Fibroblast of skin of right quadriceps (primary cell): ENCODE results near the gene USP53.
"Not testable (repeated sequence)": the region's sequence is repeated elsewhere in the genome, so short reads cannot be mapped to it uniquely, and the experiment has no call there.

Experiments used
- DNase-seq: peaks from one replicate; pipeline ENCODE4 v3.0.0-alpha.2; 2013

The USP53 gene

DNA sequence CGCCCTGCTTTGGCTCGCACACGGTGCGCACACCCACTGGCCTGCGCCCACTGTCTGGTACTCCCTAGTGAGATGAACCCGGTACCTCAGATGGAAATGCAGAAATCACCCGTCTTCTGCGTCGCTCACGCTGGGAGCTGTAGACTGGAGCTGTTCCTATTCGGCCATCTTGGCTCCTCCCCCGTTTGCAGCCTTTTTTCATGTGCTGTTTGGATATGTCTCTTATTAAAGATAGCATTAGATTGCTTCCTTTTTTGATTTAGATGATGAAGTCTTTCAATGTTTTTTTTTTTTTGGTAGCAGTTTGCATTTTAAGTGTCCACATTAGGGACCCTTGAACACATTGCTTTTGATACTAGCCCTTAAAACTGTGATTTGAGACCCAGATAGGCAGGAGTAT lies 67.4 kb downstream of the USP53 start:
- not testable (repeated sequence) for DNase-seq

DNA sequence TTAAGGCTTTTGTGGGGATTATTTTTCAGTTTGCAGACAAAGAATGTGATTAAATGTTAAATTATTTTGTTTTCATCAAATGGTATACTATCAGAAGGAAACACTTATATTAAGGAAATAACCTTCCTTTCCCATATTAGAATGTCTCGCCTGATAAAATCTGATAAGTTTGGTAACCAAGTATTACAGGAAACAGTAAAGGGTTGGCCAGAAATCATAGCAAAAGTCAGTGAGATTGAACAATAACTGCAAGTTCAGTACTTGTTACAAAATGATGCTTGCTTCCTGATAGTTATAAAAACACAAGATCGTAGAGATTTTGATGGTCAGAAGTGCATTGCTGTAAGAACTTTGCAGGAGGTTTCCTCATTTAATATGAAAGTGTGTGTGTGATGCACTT lies 68.9 kb downstream of the USP53 start:
- DNase-seq = no peak

DNA sequence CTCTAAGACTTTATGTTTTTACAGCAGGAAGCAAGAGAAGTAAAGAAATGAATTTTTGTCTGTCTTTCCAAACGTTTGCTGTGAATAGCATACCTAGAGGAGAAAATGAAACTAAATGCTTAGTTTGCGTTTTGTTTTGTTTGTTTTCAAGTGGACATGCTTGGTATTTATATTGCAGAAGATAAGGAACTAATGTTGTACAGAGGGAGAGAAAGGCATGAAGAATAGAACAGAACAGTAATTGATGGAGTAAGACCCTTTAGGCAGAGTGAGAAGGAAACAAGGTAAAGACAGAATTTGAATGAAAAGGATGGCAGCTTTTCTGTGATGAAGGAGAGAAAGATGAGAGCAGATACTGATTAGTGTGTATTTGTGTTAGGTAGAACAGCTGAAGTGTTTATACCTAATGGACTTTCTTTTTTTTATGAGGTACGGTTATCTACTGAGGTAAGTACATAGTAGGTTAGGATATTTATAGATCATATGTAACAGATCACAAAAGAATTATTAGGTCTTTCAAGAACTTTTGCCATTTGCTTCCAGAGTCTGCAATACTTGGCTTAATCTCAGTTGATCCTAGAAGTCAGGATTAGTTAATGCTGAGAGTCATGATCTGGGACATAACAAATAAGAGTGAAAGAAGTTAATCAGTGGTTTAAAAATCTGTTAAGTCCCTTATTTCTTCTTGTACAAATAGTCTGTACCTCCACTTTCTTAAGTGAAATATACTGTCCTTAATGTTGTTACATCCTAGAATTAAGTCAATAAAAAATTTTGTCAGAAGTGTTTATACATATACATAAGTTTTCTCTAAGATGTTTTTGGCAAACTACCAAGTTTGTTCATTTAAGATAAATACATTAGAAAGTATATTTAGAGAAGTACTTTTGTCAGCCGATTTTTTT lies 72.6 kb downstream of the USP53 start:
- peak; percentile 4 for DNase-seq

DNA sequence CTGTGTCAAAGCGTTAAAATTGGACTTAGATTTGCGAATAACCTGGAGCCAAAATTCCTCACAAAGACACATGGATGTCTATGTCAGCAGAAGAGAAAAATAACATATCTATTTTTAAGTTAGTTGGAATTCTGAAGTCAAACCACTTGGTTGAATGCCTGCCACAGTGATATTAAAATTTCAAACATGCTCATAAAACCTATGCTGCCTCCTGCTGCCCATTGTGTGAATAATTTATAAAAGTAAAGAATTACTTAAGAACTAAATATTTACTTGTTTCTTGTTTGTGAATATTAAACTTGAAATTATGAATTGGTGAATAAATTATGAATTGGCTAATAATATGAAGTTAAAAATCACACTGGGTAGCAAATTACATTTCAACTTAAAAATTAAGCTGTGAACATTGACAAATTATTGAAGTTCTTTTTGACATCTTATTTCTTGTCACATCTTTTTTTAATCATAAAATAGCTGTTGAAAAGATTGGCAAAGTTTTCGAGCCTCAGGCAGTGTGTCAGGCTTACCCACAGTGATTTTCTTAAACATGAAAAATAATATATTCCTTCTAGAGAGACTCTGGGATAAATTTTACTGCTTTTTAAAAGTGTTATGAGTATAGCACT lies 74.0 kb downstream of the USP53 start:
- peak; percentile 78 for DNase-seq

DNA sequence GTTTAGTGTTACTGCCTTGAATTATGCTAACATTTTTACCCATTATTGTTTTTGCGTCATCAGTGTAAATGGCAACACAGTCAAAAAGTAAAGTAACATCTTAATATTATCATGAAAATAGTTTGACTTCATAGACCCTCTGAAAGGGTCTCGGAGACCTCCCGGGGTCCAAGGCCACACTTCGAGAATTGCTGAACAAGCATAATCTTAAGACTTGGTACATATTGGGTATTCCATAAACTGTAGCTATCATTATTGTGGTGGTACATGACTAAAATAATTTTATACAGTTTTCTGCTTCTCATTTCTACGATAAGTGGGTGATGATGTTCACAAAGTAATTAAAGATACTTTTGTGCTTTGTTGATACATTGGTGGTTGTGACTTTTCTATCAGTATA lies 76.8 kb downstream of the USP53 start:
- DNase-seq = no peak

DNA sequence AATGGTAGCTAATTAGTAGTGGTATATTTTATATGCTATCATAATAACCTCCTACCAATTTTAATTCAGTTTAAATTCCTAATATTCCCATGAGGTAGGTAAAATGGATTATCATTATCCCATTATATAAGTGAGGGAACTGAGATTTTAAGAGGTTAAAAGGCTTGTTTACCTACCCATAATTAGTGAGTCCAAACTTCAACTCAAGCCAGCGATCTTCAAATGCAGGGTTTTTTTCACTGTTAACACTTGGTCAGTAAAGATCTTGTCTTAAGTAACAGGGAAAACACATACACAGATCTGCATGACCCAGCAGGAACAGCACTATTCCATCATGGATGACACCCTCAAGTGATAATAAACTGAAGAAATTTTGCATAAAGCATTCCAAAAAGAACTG lies 78.1 kb downstream of the USP53 start:
- DNase-seq = no peak

- no peak for DNase-seq
These were observed 83.8 kb downstream of the USP53 start for GRCh38 chr4:119296356-119296755.

DNA sequence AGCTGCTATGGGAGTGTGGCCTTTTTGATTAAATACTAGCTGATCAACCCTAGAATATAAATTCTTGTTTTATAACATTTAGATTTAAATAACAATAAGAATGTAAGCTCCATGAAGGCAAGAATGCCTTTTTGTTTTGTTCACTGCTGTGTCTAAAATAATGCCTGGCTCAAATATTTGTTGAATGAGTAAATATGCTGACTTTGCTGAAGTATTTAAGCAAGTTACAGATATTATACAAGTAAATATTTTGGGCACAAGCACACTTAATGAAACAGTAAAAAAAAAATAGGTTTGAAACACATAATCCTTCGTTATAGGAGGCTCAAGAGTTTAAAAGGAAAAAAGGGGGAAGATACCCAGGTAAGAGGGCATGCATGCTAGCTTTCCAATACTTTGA lies 85.3 kb downstream of the USP53 start:
- DNase-seq = no peak

DNA sequence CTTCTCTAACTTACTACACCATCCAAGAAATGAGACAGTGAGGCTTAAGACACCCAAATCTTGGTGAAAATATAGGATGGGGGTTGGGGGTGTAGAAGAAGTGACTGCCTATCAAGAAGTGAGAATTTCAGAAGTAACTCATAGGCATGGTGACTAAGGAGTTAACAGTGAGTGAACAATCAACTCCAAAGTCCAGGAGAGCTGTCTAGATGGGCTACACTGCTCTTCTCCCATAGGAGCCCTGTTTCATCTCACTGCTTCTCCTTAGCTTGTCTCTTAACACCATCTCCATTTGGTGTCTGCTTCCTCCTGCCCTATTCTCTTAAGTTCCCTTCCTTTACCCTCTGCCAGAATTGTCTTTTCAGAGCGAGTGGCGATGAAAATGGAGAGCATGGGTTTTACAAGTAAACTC lies 86.8 kb downstream of the USP53 start:
- DNase-seq = peak; percentile 13

DNA sequence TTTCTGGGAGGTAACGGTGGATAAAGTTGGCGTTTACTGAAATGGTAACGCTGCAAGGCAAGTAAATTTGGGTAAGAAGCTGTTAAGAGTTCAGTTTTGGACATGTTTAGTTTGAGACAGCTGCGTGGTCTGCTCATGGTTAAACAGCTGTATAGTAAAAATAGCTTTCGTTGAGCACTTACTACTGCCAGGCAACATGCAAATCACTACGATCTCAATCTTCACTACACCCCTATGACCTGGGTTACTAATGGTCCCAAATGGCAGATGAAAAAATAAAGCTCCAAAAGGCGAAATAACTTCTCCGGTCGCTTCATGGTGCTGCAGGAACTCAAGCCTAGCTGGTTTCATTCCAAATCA lies 87.2 kb downstream of the USP53 start:
- no peak for DNase-seq

GRCh38 chr4:119300101-119300978 lies 87.8 kb downstream of the USP53 start:
- DNase-seq = peak; percentile 93

GRCh38 chr4:119302073-119302832 lies 89.7 kb downstream of the USP53 start:
- DNase-seq = no peak

GRCh38 chr4:119303587-119304305 lies 91.2 kb downstream of the USP53 start:
- DNase-seq = no peak

DNA sequence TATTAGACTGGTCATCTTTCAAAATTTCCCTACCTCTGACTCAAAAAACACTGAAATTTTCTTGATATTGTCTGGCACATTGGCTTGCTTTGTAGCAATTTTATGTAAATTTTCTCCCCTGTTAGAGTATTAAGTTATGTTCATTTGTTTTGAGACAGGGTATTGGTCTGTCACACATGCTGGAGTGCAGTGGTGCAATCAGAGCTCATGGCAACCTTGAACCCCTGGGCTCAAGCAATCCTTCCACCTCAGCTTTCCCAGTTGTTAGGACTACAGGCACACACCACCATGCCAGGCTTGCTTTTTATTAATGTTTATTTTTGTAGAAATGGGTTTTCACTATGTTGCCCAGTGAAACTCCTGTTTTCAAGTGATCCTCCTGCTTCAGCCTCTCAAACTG lies 91.9 kb downstream of the USP53 start:
- DNase-seq = no peak

GRCh38 chr4:119307606-119308005 lies 95.1 kb downstream of the USP53 start:
- DNase-seq = no peak

DNA sequence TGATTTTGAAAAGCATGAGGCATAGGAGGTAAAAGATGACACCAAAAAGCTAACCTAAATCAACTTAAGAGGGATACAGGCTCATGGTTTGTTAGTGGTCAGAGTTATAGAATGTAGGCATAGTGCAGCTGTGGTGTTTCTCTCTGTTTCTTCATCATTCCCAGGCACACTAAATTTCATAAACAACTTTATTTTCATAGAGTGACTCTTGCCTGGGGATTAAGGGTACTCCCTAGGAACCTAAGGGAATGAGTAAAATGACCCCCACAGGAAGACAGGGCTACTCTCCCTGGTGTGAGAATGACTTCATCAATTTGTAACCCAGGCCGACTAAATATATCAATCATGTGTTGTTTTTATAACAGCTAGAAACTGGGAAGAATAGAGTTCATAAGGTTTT lies 98.3 kb downstream of the USP53 start:
- peak; percentile 10 for DNase-seq

DNA sequence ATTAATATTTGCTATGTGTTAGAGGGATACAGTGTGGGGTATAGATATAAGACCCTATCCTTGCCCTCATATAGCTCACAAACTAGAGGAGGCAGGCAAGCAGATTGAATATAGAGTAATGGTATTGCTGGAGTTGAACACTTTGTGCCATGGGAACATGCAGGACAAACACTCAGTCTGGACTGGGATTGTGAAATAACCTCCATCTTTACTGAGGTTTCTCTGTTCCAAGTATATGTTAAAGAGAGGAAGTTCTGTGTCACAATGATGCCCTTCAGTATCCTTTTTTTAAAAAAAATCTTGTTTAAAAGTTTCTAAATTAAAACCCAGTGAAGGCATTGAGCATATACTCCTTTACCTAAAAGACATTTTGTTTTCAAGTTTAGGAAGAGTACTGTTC lies 100.7 kb downstream of the USP53 start:
- no peak for DNase-seq

DNA sequence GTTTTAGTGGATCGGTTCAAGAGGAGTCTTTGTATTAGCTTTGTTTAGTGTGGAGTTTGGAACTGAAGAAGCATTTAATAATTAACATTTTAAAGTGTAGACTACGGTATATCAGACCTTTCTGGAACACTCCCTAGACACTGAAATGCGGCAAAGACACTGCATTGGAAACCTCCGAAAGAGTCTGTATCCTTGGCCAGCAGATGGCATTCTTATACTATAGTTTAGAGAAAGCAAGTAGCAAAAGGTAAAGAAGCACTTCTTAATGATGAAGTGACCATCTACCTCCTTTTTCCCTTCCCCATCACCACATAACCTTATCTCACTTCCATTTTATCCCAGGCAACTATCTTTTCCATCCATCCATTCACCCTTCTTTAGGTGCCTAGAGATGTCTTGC lies 101.8 kb downstream of the USP53 start:
- peak; percentile 48 for DNase-seq

GRCh38 chr4:119315036-119315435 lies 102.5 kb downstream of the USP53 start:
- peak; percentile 23 for DNase-seq

DNA sequence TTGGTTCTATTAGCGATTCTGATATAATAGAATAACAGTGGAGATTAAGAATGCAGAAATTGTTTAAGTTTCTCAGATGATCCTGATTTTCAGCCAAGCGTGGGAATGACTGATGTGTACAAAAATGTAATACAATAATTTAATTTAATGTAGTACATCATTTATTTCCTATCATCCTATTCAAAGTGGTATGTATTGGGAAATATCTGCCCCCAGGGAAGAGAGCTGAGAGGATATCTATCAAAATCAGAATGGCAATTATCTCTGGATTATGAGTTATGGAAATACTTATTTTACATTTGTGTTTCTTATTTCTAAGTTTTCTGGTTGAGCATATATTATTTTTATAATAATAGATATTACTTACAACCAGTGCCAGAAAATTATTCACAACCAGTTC lies 105.5 kb downstream of the USP53 start:
- no peak for DNase-seq

GRCh38 chr4:119321921-119322687 lies 109.6 kb downstream of the USP53 start, which contains the start of gene FABP2:
FABP2 (minus strand) TSS chr4:119322138; CDS start chr4:119322102, 36 bp downstream.
- no peak for DNase-seq
